Activated CD8-positive, alpha-beta T cell treated with anti-CD3 and anti-CD28 coated beads for 36 hours (primary cell): ENCODE results near the gene SYT2. TPM values are rescaled to one million over a fixed set of nuclear protein-coding genes. Genes with fewer than 3 reads are reported as not detected.

ENCODE experiments used
- ATAC-seq: fragments of 200-7000 bp; cut with Tn5 transposase; one replicate; pipeline ENCODE4 v1.10.0; 2021; ENCODE audit warnings: mild to moderate bottlenecking, moderate library complexity
- CTCF ChIA-PET: fragments of 350-600 bp; sonication (Branson Sonifier 250); formaldehyde crosslinking; loops from one replicate; lab custom pipeline; 2021; ENCODE audit warnings: antibody characterized with exemption; lab: Charles Lee
- POLR2A ChIA-PET: fragments of 350-600 bp; sonication (Branson Sonifier 250); formaldehyde crosslinking; loops from one replicate; lab custom pipeline; 2021; ENCODE audit warnings: antibody characterized with exemption; lab: Charles Lee
- DNase-seq: peaks from one replicate; pipeline ENCODE4 v3.0.0-alpha.2; 2020
- H3K27ac Mint-ChIP-seq: one replicate; pipeline ENCODE4 v1.8.0; 2021; ENCODE audit warnings: mild to moderate bottlenecking, mixed read lengths
- H3K27me3 Mint-ChIP-seq: one replicate; pipeline ENCODE4 v1.8.0; 2021; ENCODE audit warnings: mixed read lengths
- H3K36me3 Mint-ChIP-seq: one replicate; pipeline ENCODE4 v1.8.0; 2021; ENCODE audit warnings: low read depth, mixed read lengths
- H3K4me1 Mint-ChIP-seq: one replicate; pipeline ENCODE4 v1.8.0; 2021; ENCODE audit warnings: low read depth, mixed read lengths
- H3K4me3 Mint-ChIP-seq: one replicate; pipeline ENCODE4 v1.8.0; 2021; ENCODE audit warnings: mild to moderate bottlenecking, moderate library complexity, mixed read lengths
- H3K9me3 Mint-ChIP-seq: one replicate; pipeline ENCODE4 v1.8.0; 2021; ENCODE audit warnings: mixed read lengths
- intact Hi-C: fragments of 100-400 bp; cut with micrococcal nuclease; formaldehyde crosslinking; loops from one replicate; pipeline ENCODE4 v1.10.0; 2022
- total RNA-seq, 2 experiments: library from RNA; stranded (reverse); gene quantifications; one replicate each; pipeline ENCODE4 v1.2.3, GENCODE V29; 2021
- TF ChIP-seq, protein P1 (sequence below): fragments of 200-600 bp; IDR thresholded peaks from one replicate; pipeline ENCODE4 v1.8.0; 2022; ENCODE audit warnings: antibody characterized with exemption, mild to moderate bottlenecking

SYT2 gene
- total RNA-seq, 2 experiments from 2014 or later: not detected

DNA sequence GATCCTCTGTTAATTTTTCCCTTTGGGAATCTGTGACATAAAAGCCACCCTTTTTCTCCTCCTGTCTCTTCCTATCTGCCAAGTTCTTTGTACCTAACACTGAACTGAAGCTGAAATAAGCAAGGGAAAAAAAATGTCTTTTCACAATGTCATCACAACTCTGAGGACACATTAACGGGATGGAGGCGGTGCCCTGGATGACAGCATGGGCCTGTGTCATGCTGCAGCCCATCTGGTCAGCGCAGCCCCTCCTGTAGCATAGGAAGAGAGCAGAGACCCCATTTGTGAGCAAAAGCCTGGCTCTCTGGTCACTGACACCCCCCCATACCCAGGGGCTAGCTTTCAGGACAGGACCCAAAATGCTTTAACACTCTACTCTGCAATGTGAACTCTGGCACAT lies 22.5 kb downstream of the SYT2 start:
- no peaks in the 10 kb centered on the region for H3K4me1 Mint-ChIP-seq
- ChIA-PET CTCF (no interaction called here), POLR2A (no interaction called here)
- no peak overlapping the region for H3K27ac Mint-ChIP-seq
- no peaks in the 10 kb centered on the region for H3K36me3 Mint-ChIP-seq
- DNase-seq (no peak), ATAC-seq (no peak)
- H3K9me3 Mint-ChIP-seq: no peaks in the 10 kb centered on the region
- TF ChIP-seq, protein P1, sequence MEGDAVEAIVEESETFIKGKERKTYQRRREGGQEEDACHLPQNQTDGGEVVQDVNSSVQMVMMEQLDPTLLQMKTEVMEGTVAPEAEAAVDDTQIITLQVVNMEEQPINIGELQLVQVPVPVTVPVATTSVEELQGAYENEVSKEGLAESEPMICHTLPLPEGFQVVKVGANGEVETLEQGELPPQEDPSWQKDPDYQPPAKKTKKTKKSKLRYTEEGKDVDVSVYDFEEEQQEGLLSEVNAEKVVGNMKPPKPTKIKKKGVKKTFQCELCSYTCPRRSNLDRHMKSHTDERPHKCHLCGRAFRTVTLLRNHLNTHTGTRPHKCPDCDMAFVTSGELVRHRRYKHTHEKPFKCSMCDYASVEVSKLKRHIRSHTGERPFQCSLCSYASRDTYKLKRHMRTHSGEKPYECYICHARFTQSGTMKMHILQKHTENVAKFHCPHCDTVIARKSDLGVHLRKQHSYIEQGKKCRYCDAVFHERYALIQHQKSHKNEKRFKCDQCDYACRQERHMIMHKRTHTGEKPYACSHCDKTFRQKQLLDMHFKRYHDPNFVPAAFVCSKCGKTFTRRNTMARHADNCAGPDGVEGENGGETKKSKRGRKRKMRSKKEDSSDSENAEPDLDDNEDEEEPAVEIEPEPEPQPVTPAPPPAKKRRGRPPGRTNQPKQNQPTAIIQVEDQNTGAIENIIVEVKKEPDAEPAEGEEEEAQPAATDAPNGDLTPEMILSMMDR: no peak
- H3K4me3 Mint-ChIP-seq: no peak overlapping the region
- intact Hi-C loops: no loop called here
- H3K27me3 Mint-ChIP-seq: peaks cover 23% of the 10 kb centered on the region

DNA sequence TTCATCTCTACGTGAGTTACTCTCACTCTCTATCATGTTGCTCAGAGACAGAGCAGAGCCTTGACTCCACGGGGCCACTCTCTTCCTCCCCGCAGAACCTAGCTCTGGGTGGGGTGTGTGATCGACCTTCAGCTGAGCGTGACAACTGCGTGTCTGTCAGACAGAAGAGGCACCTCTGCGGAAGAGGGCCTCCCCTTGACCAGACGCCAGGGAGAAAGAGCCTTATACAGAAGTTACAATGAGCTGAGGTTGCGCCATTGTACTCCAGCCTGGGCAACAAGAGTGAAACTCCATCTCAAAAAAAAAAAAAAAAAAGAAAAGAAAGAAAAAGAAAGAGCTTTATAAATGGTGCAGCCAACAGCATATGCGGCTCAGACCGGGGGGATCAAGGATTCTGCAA lies 22.9 kb downstream of the SYT2 start:
- peaks cover 26% of the 10 kb centered on the region for H3K27me3 Mint-ChIP-seq
- H3K9me3 Mint-ChIP-seq: no peaks in the 10 kb centered on the region
- no peaks in the 10 kb centered on the region for H3K36me3 Mint-ChIP-seq
- DNase-seq (no peak), ATAC-seq (no peak)
- CTCF ChIA-PET: no interaction called here
- H3K4me3 Mint-ChIP-seq: no peak overlapping the region
- TF ChIP-seq, protein P1: no peak
- H3K4me1 Mint-ChIP-seq: no peaks in the 10 kb centered on the region
- POLR2A ChIA-PET: no interaction called here
- no peak overlapping the region for H3K27ac Mint-ChIP-seq
- intact Hi-C loops: no loop called here

DNA sequence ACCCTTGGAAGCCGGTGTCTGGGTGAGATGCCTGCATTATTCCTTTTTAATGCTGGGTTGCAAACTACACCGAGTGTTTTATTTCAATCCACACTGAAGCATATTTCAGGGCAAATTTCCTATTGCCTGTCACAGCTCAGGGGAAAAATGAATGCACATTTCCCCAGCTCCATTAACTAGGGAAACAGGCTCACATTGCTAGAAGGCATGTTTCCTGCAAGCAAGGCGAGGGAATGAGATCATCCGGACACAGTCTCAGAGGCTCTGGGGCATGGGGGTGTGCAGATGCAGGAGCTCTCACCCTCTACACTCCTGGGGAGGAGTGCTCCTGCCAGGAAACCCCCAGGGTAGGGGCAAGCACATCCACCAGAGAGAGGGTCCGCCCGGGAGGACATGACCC lies 24.6 kb downstream of the SYT2 start:
- ATAC-seq: no peak
- Mint-ChIP-seq H3K27ac (no peak overlapping the region), H3K27me3 (peaks cover 26% of the 10 kb centered on the region), H3K36me3 (no peaks in the 10 kb centered on the region), H3K9me3 (no peaks in the 10 kb centered on the region), H3K4me3 (no peak overlapping the region), H3K4me1 (no peaks in the 10 kb centered on the region)
- intact Hi-C loops: no loop called here
- TF ChIP-seq, protein P1: no peak
- DNase-seq: no peak
- ChIA-PET POLR2A (no interaction called here), CTCF (no interaction called here)

DNA sequence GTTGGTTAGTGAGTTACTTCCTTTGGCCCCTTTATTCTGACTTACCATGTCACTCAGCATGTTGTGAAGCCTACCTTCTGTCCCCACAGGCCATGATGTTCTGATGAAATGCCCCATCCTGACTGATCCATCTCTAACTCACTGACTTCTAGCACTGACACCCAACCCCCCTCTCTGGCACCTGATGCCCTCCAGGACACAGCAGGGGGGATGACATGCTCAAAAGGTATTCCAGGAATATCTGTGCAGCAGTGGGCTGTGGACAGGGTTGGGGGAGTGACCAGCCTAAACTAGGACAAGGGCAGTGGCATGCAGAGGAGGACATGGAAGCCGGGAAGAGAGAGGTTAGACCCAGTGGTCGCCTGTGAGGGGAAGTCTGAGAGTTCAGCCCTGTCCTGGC lies 25.5 kb downstream of the SYT2 start:
- TF ChIP-seq, protein P1: no peak
- CTCF ChIA-PET: no interaction called here
- Mint-ChIP-seq H3K36me3 (no peaks in the 10 kb centered on the region), H3K4me1 (no peaks in the 10 kb centered on the region), H3K4me3 (no peak overlapping the region), H3K27ac (no peak overlapping the region), H3K27me3 (peaks cover 24% of the 10 kb centered on the region), H3K9me3 (no peaks in the 10 kb centered on the region)
- no peak for DNase-seq
- no peak for ATAC-seq
- intact Hi-C loops: no loop called here
- POLR2A ChIA-PET: no interaction called here

DNA sequence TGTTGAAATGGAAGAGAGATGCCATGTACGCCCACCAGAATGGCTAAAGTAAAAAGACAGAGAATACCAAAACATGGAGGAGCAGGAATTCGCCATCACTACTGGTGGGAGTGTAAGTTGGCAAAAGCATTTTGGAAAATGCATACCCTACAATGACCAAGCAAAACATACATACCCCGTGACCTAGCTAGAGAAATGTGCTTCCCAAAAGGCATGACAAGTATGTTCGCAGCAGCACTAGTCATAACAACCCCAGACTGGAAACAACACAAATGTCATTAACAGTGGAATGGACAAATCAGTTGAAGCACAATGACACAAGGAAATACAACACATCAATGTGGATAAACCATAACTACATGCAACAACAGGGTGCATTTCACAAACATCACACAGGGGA lies 27.2 kb downstream of the SYT2 start:
- peaks cover 35% of the 10 kb centered on the region for H3K27me3 Mint-ChIP-seq
- H3K4me1 Mint-ChIP-seq: no peaks in the 10 kb centered on the region
- DNase-seq (no peak), ATAC-seq (no peak)
- H3K9me3 Mint-ChIP-seq: peaks cover 5% of the 10 kb centered on the region
- intact Hi-C loops: no loop called here
- TF ChIP-seq, protein P1: no peak
- no peak overlapping the region for H3K27ac Mint-ChIP-seq
- no peak overlapping the region for H3K4me3 Mint-ChIP-seq
- CTCF ChIA-PET: interaction anchor here (1.1 to 1.4 kb wide), 2 partner anchors 36 to 76 kb away, joined by 3 to 6 read pairs; no protein-coding TSS in a partner anchor
- POLR2A ChIA-PET: no interaction called here
- H3K36me3 Mint-ChIP-seq: no peaks in the 10 kb centered on the region
